Measurements from ENCODE around the gene OGT.

The OGT gene

GRCh38 chrX:71533516-71533850 is 579 bp downstream of the OGT start:
- no peak for TF ChIP-seq POLR2AphosphoS5 (IDR thresholded peaks at IDR 0.05; ENCODE audit: low read depth, low read length)
- no peak for TF ChIP-seq TAF1 (IDR thresholded peaks at IDR 0.05; ENCODE audit: borderline replicate concordance, insufficient read depth, low read length)
- TF ChIP-seq SIN3A (IDR thresholded peaks at IDR 0.05; ENCODE audit: borderline replicate concordance, insufficient read depth, low read length) = no peak
- no peak for TF ChIP-seq FOXP2 (optimal IDR thresholded peaks at IDR 0.05; ENCODE audit: borderline replicate concordance, extremely low read depth, extremely low read length, insufficient read depth)
- TF ChIP-seq, protein P1, sequence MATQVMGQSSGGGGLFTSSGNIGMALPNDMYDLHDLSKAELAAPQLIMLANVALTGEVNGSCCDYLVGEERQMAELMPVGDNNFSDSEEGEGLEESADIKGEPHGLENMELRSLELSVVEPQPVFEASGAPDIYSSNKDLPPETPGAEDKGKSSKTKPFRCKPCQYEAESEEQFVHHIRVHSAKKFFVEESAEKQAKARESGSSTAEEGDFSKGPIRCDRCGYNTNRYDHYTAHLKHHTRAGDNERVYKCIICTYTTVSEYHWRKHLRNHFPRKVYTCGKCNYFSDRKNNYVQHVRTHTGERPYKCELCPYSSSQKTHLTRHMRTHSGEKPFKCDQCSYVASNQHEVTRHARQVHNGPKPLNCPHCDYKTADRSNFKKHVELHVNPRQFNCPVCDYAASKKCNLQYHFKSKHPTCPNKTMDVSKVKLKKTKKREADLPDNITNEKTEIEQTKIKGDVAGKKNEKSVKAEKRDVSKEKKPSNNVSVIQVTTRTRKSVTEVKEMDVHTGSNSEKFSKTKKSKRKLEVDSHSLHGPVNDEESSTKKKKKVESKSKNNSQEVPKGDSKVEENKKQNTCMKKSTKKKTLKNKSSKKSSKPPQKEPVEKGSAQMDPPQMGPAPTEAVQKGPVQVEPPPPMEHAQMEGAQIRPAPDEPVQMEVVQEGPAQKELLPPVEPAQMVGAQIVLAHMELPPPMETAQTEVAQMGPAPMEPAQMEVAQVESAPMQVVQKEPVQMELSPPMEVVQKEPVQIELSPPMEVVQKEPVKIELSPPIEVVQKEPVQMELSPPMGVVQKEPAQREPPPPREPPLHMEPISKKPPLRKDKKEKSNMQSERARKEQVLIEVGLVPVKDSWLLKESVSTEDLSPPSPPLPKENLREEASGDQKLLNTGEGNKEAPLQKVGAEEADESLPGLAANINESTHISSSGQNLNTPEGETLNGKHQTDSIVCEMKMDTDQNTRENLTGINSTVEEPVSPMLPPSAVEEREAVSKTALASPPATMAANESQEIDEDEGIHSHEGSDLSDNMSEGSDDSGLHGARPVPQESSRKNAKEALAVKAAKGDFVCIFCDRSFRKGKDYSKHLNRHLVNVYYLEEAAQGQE (IDR thresholded peaks at IDR 0.05; ENCODE audit: insufficient read depth in 1 of 2, low read depth in 2 of 2, low read length in 2 of 2) = no peak

- TF ChIP-seq POLR2AphosphoS5 (IDR thresholded peaks at IDR 0.05; ENCODE audit: low read depth, low read length) (no peak), TAF1 (IDR thresholded peaks at IDR 0.05; ENCODE audit: borderline replicate concordance, insufficient read depth, low read length) (no peak), SIN3A (IDR thresholded peaks at IDR 0.05; ENCODE audit: borderline replicate concordance, insufficient read depth, low read length) (peak; percentile 31; the same call in 1 of the 2 replicates)
- TF ChIP-seq, protein P1 (IDR thresholded peaks at IDR 0.05; ENCODE audit: insufficient read depth in 1 of 2, low read depth in 2 of 2, low read length in 2 of 2) = no peak
Observed at GRCh38 chrX:71533851-71534561, 1.1 kb downstream of the OGT start.

- TF ChIP-seq SIN3A (IDR thresholded peaks at IDR 0.05; ENCODE audit: borderline replicate concordance, insufficient read depth, low read length) (no peak), FOXP2 (optimal IDR thresholded peaks at IDR 0.05; ENCODE audit: borderline replicate concordance, extremely low read depth, extremely low read length, insufficient read depth) (no peak), TAF1 (IDR thresholded peaks at IDR 0.05; ENCODE audit: borderline replicate concordance, insufficient read depth, low read length) (no peak), POLR2AphosphoS5 (IDR thresholded peaks at IDR 0.05; ENCODE audit: low read depth, low read length) (no peak)
- TF ChIP-seq, protein P1 (IDR thresholded peaks at IDR 0.05; ENCODE audit: insufficient read depth in 1 of 2, low read depth in 2 of 2, low read length in 2 of 2) = no peak
Observed at GRCh38 chrX:71534773-71535544, 2.1 kb downstream of the OGT start.

DNA sequence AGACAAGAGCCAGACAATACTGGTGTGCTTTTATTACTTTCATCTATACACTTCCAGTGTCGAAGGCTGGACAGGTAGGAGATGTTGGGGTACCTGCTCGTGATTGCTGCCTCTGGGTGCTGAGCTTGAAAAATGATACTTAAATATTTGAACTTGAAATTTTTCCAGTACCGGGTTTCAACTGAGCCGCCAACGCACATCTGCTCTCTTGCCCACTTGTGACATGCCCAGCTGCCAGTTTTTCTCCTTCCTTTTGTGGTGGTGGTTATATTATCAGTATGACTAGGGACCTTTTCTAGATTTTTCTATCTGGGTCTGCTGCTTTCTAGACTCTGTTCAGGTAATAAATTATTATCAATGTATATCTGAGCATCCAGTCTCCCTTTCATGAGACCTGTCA is 3.4 kb downstream of the OGT start:
- TF ChIP-seq, protein P1 (IDR thresholded peaks at IDR 0.05; ENCODE audit: insufficient read depth in 1 of 2, low read depth in 2 of 2, low read length in 2 of 2) = no peak
- no peak for TF ChIP-seq POLR2AphosphoS5 (IDR thresholded peaks at IDR 0.05; ENCODE audit: low read depth, low read length)
- TF ChIP-seq TAF1 (IDR thresholded peaks at IDR 0.05; ENCODE audit: borderline replicate concordance, insufficient read depth, low read length) = no peak
- TF ChIP-seq FOXP2 (optimal IDR thresholded peaks at IDR 0.05; ENCODE audit: borderline replicate concordance, extremely low read depth, extremely low read length, insufficient read depth) = no peak
- TF ChIP-seq SIN3A (IDR thresholded peaks at IDR 0.05; ENCODE audit: borderline replicate concordance, insufficient read depth, low read length) = no peak

All from PFSK-1 (cell line).